Gastroesophageal sphincter (tissue), 4 donors: ENCODE measurements around the gene TNFRSF4. TPM values are rescaled to one million over a fixed set of nuclear protein-coding genes. Genes with fewer than 3 reads are reported as not detected.

ENCODE experiments used
- ATAC-seq: fragments of 150-250 bp; one replicate; pipeline ENCODE4 v1.9.1; 2016; ENCODE audit warnings: mild to moderate bottlenecking, moderate library complexity
- H3K27ac ChIP-seq, 4 donors: fragments of 200-600 bp; sonication (generic) in 3 of 4; 1 replicate in 3 of 4; 2 replicates in 1 of 4; pipeline ENCODE4 v1.5.1; 2016 to 2019
- H3K27me3 ChIP-seq: fragments of 200-600 bp; sonication (generic); one replicate; pipeline ENCODE4 v1.5.1; 2019
- H3K36me3 ChIP-seq, 2 donors: fragments of 200-600 bp; sonication (generic); one replicate each; pipeline ENCODE4 v1.5.1; 2019; ENCODE audit warnings: control low read depth in 1 of 2
- H3K4me1 ChIP-seq, 3 donors: fragments of 200-600 bp; sonication (generic); 1 replicate in 2 of 3; 2 replicates in 1 of 3; pipeline ENCODE4 v1.5.1; 2016 to 2019; ENCODE audit warnings: control low read depth in 2 of 3
- H3K4me3 ChIP-seq, 2 donors: fragments of 200-600 bp; sonication (generic); one replicate each; pipeline ENCODE4 v1.5.1; 2019; ENCODE audit warnings: mild to moderate bottlenecking in 1 of 2, moderate library complexity in 1 of 2
- H3K9me3 ChIP-seq, 3 donors: fragments of 200-600 bp; sonication (generic); one replicate each; pipeline ENCODE4 v1.5.1; 2017 to 2019; ENCODE audit warnings: control low read depth in 2 of 3
- CTCF ChIP-seq, 4 experiments: fragments of 200-600 bp in 2 of 4; fragments of 450-650 bp in 2 of 4; sonication (generic) in 1 of 4; IDR thresholded peaks; one replicate each; pipeline ENCODE4 v1.5.1; 2017 to 2019; ENCODE audit warnings: antibody characterized with exemption in 4 of 4, mild to moderate bottlenecking in 2 of 4, moderate library complexity in 2 of 4
- EP300 ChIP-seq: sonication (generic); formaldehyde crosslinking; IDR thresholded peaks from one replicate; pipeline ENCODE4 v1.6.1; 2017; ENCODE audit warnings: antibody characterized with exemption, mild to moderate bottlenecking
- POLR2A ChIP-seq, 2 donors: fragments of 450-650 bp; IDR thresholded peaks; one replicate each; pipeline ENCODE4 v1.6.1; 2017; ENCODE audit warnings: antibody characterized with exemption in 2 of 2, mild to moderate bottlenecking in 2 of 2, moderate library complexity in 1 of 2
- POLR2AphosphoS5 ChIP-seq: sonication (generic); formaldehyde crosslinking; IDR thresholded peaks from one replicate; pipeline ENCODE4 v1.6.1; 2017; ENCODE audit warnings: antibody characterized with exemption
- WGBS, 2 donors: methylation state at CpG; one replicate each; pipeline ENCODE4 v1.1.5; 2018; ENCODE audit warnings: low coverage in 1 of 2; 5-methylcytosine and 5-hydroxymethylcytosine counted together
- total RNA-seq, 4 donors: library from RNA; depleted of rRNA; stranded (reverse); fragments of >200 nt; gene quantifications; one replicate each; pipeline ENCODE4 v1.1.0, GENCODE V29; 2016

The TNFRSF4 gene
- total RNA-seq, 4 donors from 2014 or later, result 0.93 to 1.6 (median 1.3) TPM

GRCh38 chr1:1182491-1183220 is 31.3 kb downstream of the TNFRSF4 start:
- TF ChIP-seq POLR2A (IDR thresholded peaks at IDR 0.05) (no peak), POLR2AphosphoS5 (no peak), EP300 (no peak), CTCF (IDR thresholded peaks at IDR 0.05) (no peak)
- no peak for ATAC-seq
- Histone ChIP-seq H3K9me3 (peaks cover 0 to 2% (median 0%) of the 10 kb centered on the region in 3 donors), H3K4me3 (no peak overlapping the region), H3K4me1 (peaks cover 0 to 4% (median 0%) of the 10 kb centered on the region in 3 donors), H3K36me3 (no peaks in the 10 kb centered on the region), H3K27ac (no peak overlapping the region), H3K27me3 (peaks cover 56% of the 10 kb centered on the region)
- WGBS, 2 donors, result 53% methylated on average over 11 of the region's 39 CpGs; no CpG with 5 or more reads in 1 of the 2 donors

GRCh38 chr1:1181938-1182410 is 32.0 kb downstream of the TNFRSF4 start:
- Histone ChIP-seq H3K4me1 (peaks cover 0 to 4% (median 0%) of the 10 kb centered on the region in 3 donors), H3K4me3 (no peak overlapping the region), H3K36me3 (no peaks in the 10 kb centered on the region), H3K9me3 (no peaks in the 10 kb centered on the region), H3K27me3 (peaks cover 63% of the 10 kb centered on the region), H3K27ac (no peak overlapping the region)
- no peak for ATAC-seq
- TF ChIP-seq EP300, result no peak
- TF ChIP-seq POLR2AphosphoS5, result no peak
- TF ChIP-seq POLR2A (IDR thresholded peaks at IDR 0.05), result no peak
- TF ChIP-seq CTCF (IDR thresholded peaks at IDR 0.05), result no peak
- WGBS, 2 donors, result no CpG with 5 or more reads among the region's 21 CpGs

- H3K4me3 ChIP-seq, result no peak overlapping the region
- WGBS, 2 donors, result 60 to 84% methylated on average over 1 to 7 of the region's 26 CpGs
- no peaks in the 10 kb centered on the region for H3K9me3 ChIP-seq
- no peaks in the 10 kb centered on the region for H3K36me3 ChIP-seq
- H3K27ac ChIP-seq, result no peak overlapping the region
- TF ChIP-seq CTCF (IDR thresholded peaks at IDR 0.05) (no peak), POLR2A (IDR thresholded peaks at IDR 0.05) (no peak)
- ATAC-seq, result no peak
- peaks cover 70% of the 10 kb centered on the region for H3K27me3 ChIP-seq
- peaks cover 0 to 4% (median 0%) of the 10 kb centered on the region in 3 donors for H3K4me1 ChIP-seq
Observed at GRCh38 chr1:1181129-1181937, 32.6 kb downstream of the TNFRSF4 start.

- no peaks in the 10 kb centered on the region for H3K36me3 ChIP-seq
- no peak overlapping the region for H3K4me3 ChIP-seq
- 78% methylated on average over 7 of the region's 51 CpGs; no CpG with 5 or more reads in 1 of the 2 donors for WGBS, 2 donors
- no peaks in the 10 kb centered on the region for H3K9me3 ChIP-seq
- no peak for ATAC-seq
- H3K27me3 ChIP-seq, result peaks cover 81% of the 10 kb centered on the region
- peaks cover 0 to 4% (median 0%) of the 10 kb centered on the region in 3 donors for H3K4me1 ChIP-seq
- H3K27ac ChIP-seq, result no peak overlapping the region
- TF ChIP-seq POLR2AphosphoS5 (no peak), EP300 (no peak), POLR2A (IDR thresholded peaks at IDR 0.05) (no peak), CTCF (IDR thresholded peaks at IDR 0.05) (no peak)
Observed at GRCh38 chr1:1179983-1180861, 33.7 kb downstream of the TNFRSF4 start.
